CD4-positive, alpha-beta T cell treated with Interleukin-1 beta for 1 hour (primary cell): ENCODE measurements around the gene PTS.

ENCODE experiments used
- DNase-seq, 2 donors: peaks; one replicate each; pipeline ENCODE4 v3.0.0-alpha.2; 2020 to 2022

PTS gene

DNA sequence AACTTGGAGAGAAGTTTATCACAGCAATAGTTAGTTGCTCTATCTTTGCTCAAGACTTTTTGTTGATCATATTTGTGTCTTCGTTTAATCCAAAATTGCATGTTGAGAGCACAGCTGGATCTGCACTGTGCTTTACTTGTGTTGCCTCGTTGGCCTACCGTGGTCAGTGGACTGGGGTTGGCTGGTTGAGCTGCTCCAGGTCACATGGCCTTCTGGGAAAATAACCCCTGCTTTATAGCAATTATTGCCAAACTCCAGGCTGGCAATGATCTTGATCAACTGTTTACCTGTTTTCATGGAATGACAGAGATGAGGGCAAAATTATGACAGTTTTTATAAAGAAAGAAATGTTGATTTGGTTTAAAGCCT lies 40.2 kb downstream of the PTS start:
- no peak for DNase-seq

DNA sequence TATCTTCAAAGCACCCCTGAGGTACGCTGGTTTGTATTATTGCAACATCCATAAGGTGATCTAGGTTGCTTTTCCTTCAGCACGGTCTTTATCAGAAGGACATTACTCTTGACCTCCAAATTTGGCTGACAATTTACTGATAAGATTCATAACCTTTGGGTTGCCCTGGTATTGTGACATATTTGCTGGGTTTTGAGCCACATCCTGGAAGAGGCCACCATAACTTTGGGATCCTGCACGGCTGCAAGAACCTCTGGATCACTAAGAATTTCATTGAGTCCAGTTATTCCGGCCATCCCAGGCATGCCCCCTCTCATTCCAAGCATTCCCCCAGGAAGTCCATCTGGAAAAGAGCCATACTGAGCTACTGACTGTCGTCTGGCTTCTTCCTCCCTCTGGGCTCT lies 41.0 kb downstream of the PTS start:
- no peak for DNase-seq

DNA sequence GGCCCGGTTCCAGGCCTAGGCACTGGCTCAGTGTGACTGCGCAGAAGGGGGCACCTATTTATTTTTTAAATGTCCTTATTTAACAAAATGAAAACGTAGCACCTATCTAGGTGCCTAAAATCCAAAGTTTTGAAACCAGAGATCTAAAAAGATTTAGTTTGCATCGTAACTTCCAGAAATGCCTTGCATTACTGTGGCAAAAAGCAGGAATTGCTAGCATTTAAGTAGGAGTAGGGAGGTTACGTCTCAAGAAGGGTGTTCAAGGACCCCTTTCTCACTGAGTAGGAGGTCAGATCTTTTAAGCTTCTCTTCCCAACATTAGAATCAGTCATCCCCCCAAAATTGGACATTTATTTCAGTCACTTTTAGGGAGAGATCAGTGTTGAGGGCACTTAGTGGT lies 42.2 kb downstream of the PTS start:
- DNase-seq = no peak

DNA sequence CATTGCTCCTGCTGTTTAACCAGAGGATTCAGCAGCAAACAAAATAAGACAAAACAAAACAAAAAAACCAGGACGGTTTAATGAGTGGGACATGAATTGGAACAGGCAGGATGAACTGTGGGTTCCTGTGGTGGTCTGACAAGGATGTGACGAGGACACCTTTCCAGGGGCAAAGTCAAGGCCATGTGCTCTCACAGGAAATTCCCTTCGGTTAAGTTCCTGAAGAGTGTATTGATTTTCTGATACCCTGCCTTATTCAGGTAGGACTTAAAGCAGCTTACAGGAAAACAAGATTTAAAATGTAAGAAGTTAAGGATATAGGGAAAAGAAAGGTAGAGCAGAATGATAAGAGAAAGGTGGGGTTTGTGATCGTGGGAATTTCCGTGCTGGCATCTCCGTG lies 42.9 kb downstream of the PTS start:
- DNase-seq = no peak

DNA sequence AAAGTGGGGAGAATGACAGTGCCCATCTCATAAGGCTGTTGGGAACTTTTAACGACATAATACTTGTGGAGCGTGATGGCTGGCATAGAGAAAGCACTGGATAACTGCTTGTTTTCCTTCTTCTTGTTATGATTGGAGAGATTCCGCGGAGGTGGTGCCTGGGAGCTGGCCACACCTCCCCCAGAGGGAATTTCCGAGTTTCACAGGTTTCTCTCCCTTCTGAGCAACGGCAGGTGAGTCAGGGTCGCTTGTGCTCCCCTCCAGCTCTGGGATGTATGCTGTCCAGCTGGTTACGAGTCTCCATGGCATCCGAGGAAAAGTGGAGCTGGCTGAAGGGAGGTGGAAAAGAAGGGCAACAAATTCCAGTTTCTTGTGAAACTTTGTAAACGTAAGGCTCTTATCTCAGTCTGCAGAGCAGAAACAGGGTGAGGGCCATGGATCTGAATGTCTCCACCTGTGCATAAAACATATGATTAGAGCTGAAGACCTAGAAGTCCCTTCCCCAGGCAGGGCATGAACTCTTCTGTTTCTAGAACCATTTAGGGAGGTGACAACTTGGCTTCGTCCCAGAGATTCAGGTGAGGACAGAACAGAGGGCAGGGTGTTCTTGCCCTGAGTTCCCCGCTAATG lies 44.4 kb downstream of the PTS start:
- no peak for DNase-seq

DNA sequence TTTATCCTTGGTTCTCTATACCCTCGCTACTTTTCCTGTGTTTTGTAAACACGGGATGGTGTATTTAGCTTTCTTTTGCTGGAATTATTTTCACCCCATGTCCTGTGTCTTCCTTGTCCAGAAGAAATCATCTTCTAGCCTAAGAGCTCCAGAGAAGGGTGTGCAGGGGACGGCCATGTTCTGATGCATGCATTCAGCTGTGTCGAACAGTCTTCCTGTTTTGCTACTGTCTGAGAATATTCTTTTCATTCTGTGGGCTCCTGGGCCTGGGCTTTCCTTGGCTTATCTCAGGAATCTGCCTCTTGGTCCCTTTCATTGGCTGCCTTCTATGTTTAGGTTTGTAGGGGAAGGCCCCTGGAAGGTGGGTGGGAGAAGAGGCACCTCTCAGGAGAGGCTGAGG lies 45.0 kb downstream of the PTS start:
- no peak for DNase-seq

DNA sequence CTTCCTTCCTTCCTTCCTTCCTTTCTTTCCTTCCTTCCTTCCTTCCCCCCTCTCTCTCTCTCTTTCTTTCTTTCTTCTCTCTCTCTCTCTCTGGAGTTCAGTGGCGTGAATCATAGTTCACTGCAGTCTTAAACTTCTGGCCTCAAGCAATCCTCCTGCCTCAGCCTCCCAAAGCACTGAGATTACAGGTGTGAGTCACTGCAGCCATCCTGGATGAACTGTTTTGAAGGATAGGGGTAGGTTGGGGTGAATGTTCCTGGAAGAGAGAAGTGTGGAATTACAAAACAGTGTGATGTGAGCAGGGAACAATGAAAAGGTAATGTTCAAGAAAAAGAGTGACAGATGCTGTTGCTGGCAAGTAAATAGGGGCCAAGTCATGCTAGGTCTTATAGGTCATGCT lies 46.8 kb downstream of the PTS start:
- no peak for DNase-seq

DNA sequence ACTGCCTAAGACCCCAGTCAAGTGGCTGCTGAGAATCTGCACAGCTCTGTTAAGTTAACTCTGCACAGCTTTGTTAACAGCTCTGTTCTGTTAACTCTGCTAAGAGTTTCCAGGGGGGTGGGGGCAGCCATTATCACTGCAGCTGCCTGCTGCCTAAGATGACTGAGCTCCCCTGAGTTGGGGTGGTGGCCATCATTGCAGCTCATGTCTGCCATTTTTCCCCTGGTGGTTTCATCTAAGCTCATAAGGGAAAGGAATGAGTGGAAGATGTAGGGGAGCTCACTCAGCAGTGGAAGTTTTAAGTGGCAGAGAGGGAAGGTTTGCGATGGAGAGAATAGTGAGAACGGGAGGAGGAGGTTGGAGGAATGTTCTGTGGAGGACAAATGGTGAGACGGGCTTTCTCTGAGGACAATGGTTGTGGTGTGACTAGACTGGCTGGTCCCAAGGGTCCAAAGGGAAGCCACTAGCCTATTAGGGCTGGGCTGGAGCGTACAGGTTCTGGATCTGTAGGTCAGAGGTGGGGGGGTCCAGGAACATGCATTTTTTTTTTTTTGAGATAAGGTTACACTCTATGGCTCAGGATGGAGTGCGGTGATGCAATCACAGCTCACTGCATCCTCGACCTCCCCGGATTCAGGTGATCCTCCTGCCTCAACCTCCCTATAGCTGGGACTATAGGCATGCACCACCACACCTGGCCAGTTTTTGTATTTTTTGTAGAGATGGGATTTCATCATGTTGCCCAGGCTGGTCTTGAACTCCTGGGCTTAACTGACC lies 48.0 kb downstream of the PTS start:
- no peak for DNase-seq

DNA sequence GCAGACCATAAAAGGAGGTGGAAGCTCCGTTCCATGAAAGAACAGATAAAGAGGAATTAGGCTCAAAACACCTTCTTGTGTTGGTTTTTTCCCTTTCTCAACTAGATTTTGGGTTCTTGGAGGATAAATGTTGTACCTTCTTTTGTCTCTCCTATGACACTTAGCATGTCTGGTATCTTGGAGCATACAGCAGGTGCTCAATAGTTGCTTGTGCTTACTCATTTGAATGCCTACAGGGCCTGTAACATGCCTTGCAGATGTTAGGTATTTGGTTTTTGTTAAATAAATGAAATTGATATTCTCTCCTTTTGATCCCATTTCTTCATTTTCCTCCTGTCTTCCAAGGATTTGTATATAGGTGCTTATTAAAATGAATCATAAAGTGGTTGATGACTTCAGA lies 50.8 kb downstream of the PTS start:
- no peak for DNase-seq

DNA sequence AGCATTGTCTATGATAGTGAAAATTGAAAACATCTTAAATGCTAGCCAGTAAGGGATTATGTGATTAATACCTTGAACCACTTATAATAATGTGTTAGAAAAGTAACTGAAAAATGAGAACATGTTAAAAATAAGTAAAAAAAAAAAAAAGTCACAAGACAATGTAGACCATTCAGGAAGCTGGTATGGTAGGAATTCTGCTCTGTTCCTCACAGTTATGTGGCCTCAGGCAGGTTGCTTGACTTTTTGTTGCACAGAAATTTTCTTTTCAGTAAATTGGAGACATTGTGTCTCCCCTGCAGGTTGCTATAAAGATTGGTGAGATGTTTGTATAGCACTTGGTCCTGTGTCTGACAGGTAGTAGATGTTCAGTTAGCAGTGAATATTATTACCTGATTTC lies 51.7 kb downstream of the PTS start:
- DNase-seq = no peak

DNA sequence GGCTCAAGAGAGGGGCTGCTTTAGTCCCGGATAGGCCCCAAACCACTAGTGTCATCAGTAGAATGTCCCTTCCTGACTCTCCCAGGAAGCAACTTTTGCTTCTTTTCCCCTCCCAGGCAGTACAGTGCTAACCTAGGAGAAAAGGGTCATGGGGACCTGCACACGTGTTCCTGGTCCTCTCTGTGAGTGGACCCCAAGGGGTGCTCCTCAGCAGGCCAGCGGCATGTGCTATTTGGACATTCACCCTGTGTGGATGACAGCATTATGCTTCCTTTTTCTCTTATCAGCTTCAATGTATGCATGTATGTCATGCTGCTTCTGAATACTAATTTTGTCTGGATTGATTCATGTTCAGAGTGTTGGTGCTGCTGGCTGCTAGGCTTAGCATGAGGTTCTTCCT lies 52.6 kb downstream of the PTS start:
- no peak for DNase-seq

DNA sequence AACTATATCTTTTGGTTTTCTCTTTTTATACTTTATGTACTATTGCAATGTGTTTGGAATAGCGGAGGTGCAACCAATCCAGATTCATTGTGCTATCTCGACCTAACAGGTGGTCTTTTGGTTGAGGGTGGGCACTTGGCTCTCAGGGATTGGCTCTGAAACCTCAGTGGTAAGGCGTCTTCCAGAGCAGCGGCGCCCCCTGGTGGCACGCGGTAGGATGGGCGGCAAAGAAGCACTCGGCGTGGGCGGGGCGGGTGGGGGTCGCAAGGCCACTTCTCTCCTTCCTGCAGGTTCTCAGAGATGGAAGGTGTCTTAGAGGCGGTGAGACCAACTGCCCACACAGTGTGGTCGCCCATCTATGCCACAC lies 53.7 kb downstream of the PTS start:
- DNase-seq = peak; percentile 71 to 75

DNA sequence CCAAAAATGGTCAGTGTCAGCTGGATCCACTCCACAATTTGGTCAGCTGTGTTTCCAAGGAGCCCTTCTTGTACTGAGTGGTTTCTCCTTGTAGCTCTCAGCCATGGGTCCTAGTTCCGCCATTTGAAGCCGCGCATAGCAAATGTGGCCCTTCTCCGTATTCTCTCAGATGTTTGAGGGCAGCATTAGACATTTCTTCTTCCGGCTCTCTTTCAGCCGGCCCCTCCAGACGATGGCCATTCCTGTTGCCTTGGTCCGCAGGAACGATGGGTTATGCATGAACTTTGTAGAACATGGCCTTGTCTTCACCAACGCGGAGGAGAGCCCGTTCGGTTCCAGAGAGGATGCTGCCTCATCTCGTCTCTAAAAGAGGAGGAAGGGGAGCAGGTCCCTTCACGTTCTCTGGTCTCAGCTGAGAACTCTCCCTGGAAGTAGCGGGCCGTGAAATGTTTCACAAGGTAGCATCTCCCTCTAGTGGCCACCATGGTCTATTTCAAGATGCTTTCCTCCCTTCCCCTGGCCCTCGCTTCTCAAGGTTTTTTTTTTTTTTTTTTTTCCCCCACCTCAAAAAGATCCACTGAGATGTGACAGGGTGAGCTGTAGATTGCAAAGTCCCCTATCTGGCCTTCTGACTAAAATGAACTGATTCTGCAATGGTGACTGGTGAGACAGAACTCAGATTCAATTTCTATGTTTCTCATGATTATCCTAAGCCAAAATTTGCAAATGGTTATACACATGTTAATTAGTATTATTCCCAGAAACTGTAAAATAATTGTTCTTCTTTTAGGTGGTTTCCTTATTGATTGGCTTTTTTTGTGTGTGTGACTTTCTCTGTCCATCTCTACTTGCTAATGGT lies 54.3 kb downstream of the PTS start:
- peak; percentile 74 to 83 for DNase-seq

DNA sequence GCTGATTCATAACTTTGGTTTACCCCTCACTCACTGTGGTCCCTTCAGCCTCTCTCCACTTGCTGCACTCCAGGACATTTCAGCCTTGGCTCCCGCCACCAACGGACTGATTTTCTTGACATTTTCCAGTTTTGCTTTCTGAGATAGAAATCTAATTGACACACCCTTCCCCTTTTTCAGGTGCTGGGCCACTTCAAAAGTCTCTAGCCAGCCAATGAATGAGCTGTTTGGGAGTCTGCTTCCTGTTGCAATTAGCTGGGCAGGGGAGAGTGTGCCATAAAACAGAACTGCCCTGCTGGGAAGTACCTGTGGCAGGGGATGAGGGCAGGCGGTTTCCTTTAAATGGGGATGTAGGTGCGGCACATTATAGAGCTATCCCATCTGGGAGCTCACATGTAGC lies 55.5 kb downstream of the PTS start:
- peak in 1 of 2 donors; percentile 13 for DNase-seq
